OCI-LY1 (cell line): ENCODE measurements around the gene ZSCAN5B.
"Not testable (repeated sequence)": the region's sequence is repeated elsewhere in the genome, so short reads cannot be mapped to it uniquely, and the experiment has no call there.

ENCODE experiments used
- H2AFZ ChIP-seq: fragments of 200-600 bp; sonication (generic), shearing (Covaris generic); 2 replicates; pipeline ENCODE4 v1.6.0; 2014; ENCODE audit warnings: antibody characterized with exemption, mild to moderate bottlenecking, low read length
- H3F3A ChIP-seq: fragments of 200-600 bp; sonication (generic), shearing (Covaris generic); 2 replicates; pipeline ENCODE4 v1.6.0; 2014; ENCODE audit warnings: mild to moderate bottlenecking, antibody characterized with exemption, low read length, moderate library complexity; ENCODE audit not compliant: insufficient read depth
- H3K27ac ChIP-seq: fragments of 200-600 bp; sonication (generic); 2 replicates; pipeline ENCODE4 v1.5.1; 2014; ENCODE audit warnings: low read length, mixed run types, mild to moderate bottlenecking, low read depth; ENCODE audit not compliant: poor library complexity, severe bottlenecking
- H3K27me3 ChIP-seq: fragments of 200-600 bp; sonication (generic); 2 replicates; pipeline ENCODE4 v1.6.0; 2014; ENCODE audit warnings: antibody characterized with exemption, mild to moderate bottlenecking, low read length, moderate library complexity; ENCODE audit not compliant: insufficient read depth
- H3K36me3 ChIP-seq: fragments of 200-600 bp; sonication (generic); 2 replicates; pipeline ENCODE4 v1.6.1; 2014; ENCODE audit warnings: mild to moderate bottlenecking, antibody characterized with exemption, low read length, moderate library complexity, mixed read lengths; ENCODE audit not compliant: insufficient read depth
- H3K4me1 ChIP-seq: fragments of 200-600 bp; sonication (generic); 2 replicates; pipeline ENCODE4 v1.5.1; 2014; ENCODE audit warnings: mild to moderate bottlenecking, low read length, moderate library complexity; ENCODE audit not compliant: insufficient read depth, severe bottlenecking
- H3K4me2 ChIP-seq: fragments of 200-600 bp; sonication (generic), shearing (Covaris generic); 2 replicates; pipeline ENCODE4 v1.6.1; 2014; ENCODE audit warnings: low read length
- H3K4me3 ChIP-seq: fragments of 200-600 bp; sonication (generic); 2 replicates; pipeline ENCODE4 v1.5.1; 2014; ENCODE audit warnings: low read length, low read depth, mild to moderate bottlenecking, mixed read lengths; ENCODE audit not compliant: poor library complexity, severe bottlenecking
- H3K79me2 ChIP-seq: fragments of 200-600 bp; shearing (Covaris generic); 2 replicates; pipeline ENCODE4 v1.6.1; 2016; ENCODE audit warnings: mixed run types, low read length, mixed read lengths; ENCODE audit not compliant: insufficient read depth
- H3K9ac ChIP-seq: fragments of 200-600 bp; sonication (generic), shearing (Covaris generic); 2 replicates; pipeline ENCODE4 v1.6.1; 2014; ENCODE audit warnings: mild to moderate bottlenecking, low read length, mixed read lengths
- H3K9me2 ChIP-seq: fragments of 200-600 bp; sonication (generic), shearing (Covaris generic); 2 replicates; pipeline ENCODE4 v1.6.1; 2014; ENCODE audit warnings: low read depth, mild to moderate bottlenecking, low read length, mixed read lengths
- H3K9me3 ChIP-seq: fragments of 200-600 bp; shearing (Covaris generic); 2 replicates; pipeline ENCODE4 v1.6.1; 2014; ENCODE audit warnings: low read length, mixed read lengths
- H4K20me1 ChIP-seq: fragments of 200-600 bp; sonication (generic), shearing (Covaris generic); 2 replicates; pipeline ENCODE4 v1.6.0; 2016; ENCODE audit warnings: mild to moderate bottlenecking, low read length; ENCODE audit not compliant: insufficient read depth
- EZH2 ChIP-seq: fragments of 200-600 bp; sonication (generic), shearing (Covaris generic); IDR thresholded peaks from 2 replicates; pipeline ENCODE4 v1.8.0; 2017; ENCODE audit warnings: borderline replicate concordance, mixed run types, mild to moderate bottlenecking, antibody characterized with exemption, low read length, moderate library complexity, mixed read lengths
- TF ChIP-seq, protein P1 (sequence below): fragments of 200-600 bp; sonication (generic), shearing (Covaris generic); IDR thresholded peaks from 2 replicates; pipeline ENCODE4 v1.5.1; 2017; ENCODE audit warnings: mild to moderate bottlenecking, antibody characterized with exemption, low read length, moderate library complexity, mixed read lengths

The ZSCAN5B gene, protein sequence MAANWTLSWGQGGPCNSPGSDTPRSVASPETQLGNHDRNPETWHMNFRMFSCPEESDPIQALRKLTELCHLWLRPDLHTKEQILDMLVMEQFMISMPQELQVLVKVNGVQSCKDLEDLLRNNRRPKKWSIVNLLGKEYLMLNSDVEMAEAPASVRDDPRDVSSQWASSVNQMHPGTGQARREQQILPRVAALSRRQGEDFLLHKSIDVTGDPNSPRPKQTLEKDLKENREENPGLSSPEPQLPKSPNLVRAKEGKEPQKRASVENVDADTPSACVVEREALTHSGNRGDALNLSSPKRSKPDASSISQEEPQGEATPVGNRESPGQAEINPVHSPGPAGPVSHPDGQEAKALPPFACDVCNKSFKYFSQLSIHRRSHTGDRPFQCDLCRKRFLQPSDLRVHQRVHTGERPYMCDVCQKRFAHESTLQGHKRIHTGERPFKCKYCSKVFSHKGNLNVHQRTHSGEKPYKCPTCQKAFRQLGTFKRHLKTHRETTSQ

GRCh38 chr19:56197646-56198045, at the start of gene ZSCAN5B:
ZSCAN5B (minus strand) TSS chr19:56197783; CDS start chr19:56193052, 4,731 bp downstream.
- H3K9ac ChIP-seq, H3K9me3 ChIP-seq, H3K27ac ChIP-seq, H3K4me2 ChIP-seq, H3K9me2 ChIP-seq, H3K79me2 ChIP-seq, H2AFZ ChIP-seq, H4K20me1 ChIP-seq, H3F3A ChIP-seq, H3K36me3 ChIP-seq, H3K4me3 ChIP-seq, H3K4me1 ChIP-seq, H3K27me3 ChIP-seq: not testable (repeated sequence)

GRCh38 chr19:56245764-56246163, 48.2 kb upstream of the ZSCAN5B start:
- not testable (repeated sequence) for H3K27ac ChIP-seq, H3K79me2 ChIP-seq, H3K9ac ChIP-seq, H3F3A ChIP-seq, H2AFZ ChIP-seq, H4K20me1 ChIP-seq, H3K4me2 ChIP-seq, H3K9me3 ChIP-seq, H3K4me1 ChIP-seq, H3K27me3 ChIP-seq, H3K4me3 ChIP-seq, H3K36me3 ChIP-seq, H3K9me2 ChIP-seq
- TF ChIP-seq, protein P1, sequence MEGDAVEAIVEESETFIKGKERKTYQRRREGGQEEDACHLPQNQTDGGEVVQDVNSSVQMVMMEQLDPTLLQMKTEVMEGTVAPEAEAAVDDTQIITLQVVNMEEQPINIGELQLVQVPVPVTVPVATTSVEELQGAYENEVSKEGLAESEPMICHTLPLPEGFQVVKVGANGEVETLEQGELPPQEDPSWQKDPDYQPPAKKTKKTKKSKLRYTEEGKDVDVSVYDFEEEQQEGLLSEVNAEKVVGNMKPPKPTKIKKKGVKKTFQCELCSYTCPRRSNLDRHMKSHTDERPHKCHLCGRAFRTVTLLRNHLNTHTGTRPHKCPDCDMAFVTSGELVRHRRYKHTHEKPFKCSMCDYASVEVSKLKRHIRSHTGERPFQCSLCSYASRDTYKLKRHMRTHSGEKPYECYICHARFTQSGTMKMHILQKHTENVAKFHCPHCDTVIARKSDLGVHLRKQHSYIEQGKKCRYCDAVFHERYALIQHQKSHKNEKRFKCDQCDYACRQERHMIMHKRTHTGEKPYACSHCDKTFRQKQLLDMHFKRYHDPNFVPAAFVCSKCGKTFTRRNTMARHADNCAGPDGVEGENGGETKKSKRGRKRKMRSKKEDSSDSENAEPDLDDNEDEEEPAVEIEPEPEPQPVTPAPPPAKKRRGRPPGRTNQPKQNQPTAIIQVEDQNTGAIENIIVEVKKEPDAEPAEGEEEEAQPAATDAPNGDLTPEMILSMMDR = peak; percentile 35

- Histone ChIP-seq H3K9ac (no peak overlapping the region), H3K27ac (no peak overlapping the region), H3K9me2 (no peaks in the 10 kb centered on the region), H3K27me3 (no peaks in the 10 kb centered on the region), H3K4me2 (no peak overlapping the region), H3F3A (no peaks in the 10 kb centered on the region), H3K9me3 (no peaks in the 10 kb centered on the region), H3K79me2 (no peaks in the 10 kb centered on the region), H3K4me1 (no peaks in the 10 kb centered on the region), H3K36me3 (no peaks in the 10 kb centered on the region), H4K20me1 (no peaks in the 10 kb centered on the region), H2AFZ (no peak overlapping the region), H3K4me3 (no peak overlapping the region)
- TF ChIP-seq, protein P1 = no peak
- TF ChIP-seq EZH2 = no peak
These were observed 47.6 kb upstream of the ZSCAN5B start for GRCh38 chr19:56245121-56245740.
